ENCODE measurements around the gene NCOA6.

Gene NCOA6

GRCh38 chr20:34825530-34826362 lies at the start of gene NCOA6:
Gene NCOA6 (minus strand): TSS chr20:34825651. CDS start chr20:34782355, 43,296 bp downstream.
- FAIRE-seq, result no peak

GRCh38 chr20:34874094-34874654 lies 48.7 kb upstream of the NCOA6 start:
- no peak for FAIRE-seq

- no peak for FAIRE-seq
Observed at GRCh38 chr20:34873583-34874093, 48.2 kb upstream of the NCOA6 start.

GRCh38 chr20:34872622-34873224 lies 47.3 kb upstream of the NCOA6 start, which contains the start of gene GGT7:
Gene GGT7 (minus strand): TSS chr20:34872856. CDS start chr20:34872815, 41 bp downstream.
- no peak for FAIRE-seq

- FAIRE-seq, result no peak
Observed at GRCh38 chr20:34871966-34872621, 46.6 kb upstream of the NCOA6 start.

- FAIRE-seq, result no peak
Observed at GRCh38 chr20:34871320-34871926, 46.0 kb upstream of the NCOA6 start.

GRCh38 chr20:34864216-34864615 lies 38.8 kb upstream of the NCOA6 start:
- FAIRE-seq, result no peak

GRCh38 chr20:34863421-34863965 lies 38.0 kb upstream of the NCOA6 start:
- FAIRE-seq, result no peak

- no peak for FAIRE-seq
Observed at GRCh38 chr20:34862724-34863123, 37.3 kb upstream of the NCOA6 start.

- FAIRE-seq, result no peak
Observed at GRCh38 chr20:34861386-34862084, 36.1 kb upstream of the NCOA6 start.

GRCh38 chr20:34859826-34860545 lies 34.5 kb upstream of the NCOA6 start:
- no peak for FAIRE-seq

GRCh38 chr20:34859367-34859766 lies 33.9 kb upstream of the NCOA6 start:
- FAIRE-seq, result no peak

- no peak for FAIRE-seq
Observed at GRCh38 chr20:34852298-34852697, 26.8 kb upstream of the NCOA6 start.

GRCh38 chr20:34850969-34851368 lies 25.5 kb upstream of the NCOA6 start:
- no peak for FAIRE-seq

- FAIRE-seq, result no peak
Observed at GRCh38 chr20:34849778-34850177, 24.3 kb upstream of the NCOA6 start.

- FAIRE-seq, result no peak
Observed at GRCh38 chr20:34848597-34848996, 23.1 kb upstream of the NCOA6 start.

- FAIRE-seq, result no peak
Observed at GRCh38 chr20:34843421-34843820, 18.0 kb upstream of the NCOA6 start.

GRCh38 chr20:34842143-34842542 lies 16.7 kb upstream of the NCOA6 start:
- FAIRE-seq, result no peak

- peak; percentile 97 for FAIRE-seq
Observed at GRCh38 chr20:34834459-34834893, 9.0 kb upstream of the NCOA6 start.

- no peak for FAIRE-seq
Observed at GRCh38 chr20:34831936-34832335, 6.5 kb upstream of the NCOA6 start.

- no peak for FAIRE-seq
Observed at GRCh38 chr20:34829191-34829590, 3.7 kb upstream of the NCOA6 start.

All from islet of Langerhans (tissue), 1 donor.